Muscle of leg (tissue), 11 donors: ENCODE results near the gene ADAMTS2. TPM values are rescaled to one million over a fixed set of nuclear protein-coding genes. Genes with fewer than 3 reads are reported as not detected.

Source experiments
- DNase-seq: peaks from one replicate; pipeline ENCODE4 v3.0.0; 2013
- H3K27ac ChIP-seq: one replicate; pipeline ENCODE4 v1.5.1; 2013; ENCODE audit warnings: mild to moderate bottlenecking, low read length, control low read depth
- H3K27me3 ChIP-seq: one replicate; pipeline ENCODE4 v1.6.1; 2013; ENCODE audit warnings: low read length; ENCODE audit not compliant: control insufficient read depth, insufficient read depth
- H3K36me3 ChIP-seq: one replicate; pipeline ENCODE4 v1.6.1; 2013; ENCODE audit warnings: low read length; ENCODE audit not compliant: control insufficient read depth, insufficient read depth
- H3K4me1 ChIP-seq: one replicate; pipeline ENCODE4 v1.6.1; 2013; ENCODE audit warnings: low read length; ENCODE audit not compliant: control insufficient read depth, insufficient read depth
- H3K4me3 ChIP-seq: one replicate; pipeline ENCODE4 v1.5.1; 2013; ENCODE audit warnings: low read length, control low read depth
- H3K9me3 ChIP-seq: replicated peaks from 2 replicates; pipeline ENCODE4 v1.6.1; 2013; ENCODE audit warnings: low read depth, low read length; ENCODE audit not compliant: control insufficient read depth
- WGBS: methylation state at CpG from one replicate; pipeline ENCODE4 v1.1.5; 2013; ENCODE audit warnings: missing lambda C conversion rate; ENCODE audit not compliant: insufficient coverage; 5-methylcytosine and 5-hydroxymethylcytosine counted together
- polyA plus RNA-seq, 8 donors: library from polyadenylated mRNA; unstranded; fragments of 120-200 nt; gene quantifications; one replicate each; pipeline versions ENCODE4 v1.2.1 to v1.2.3, GENCODE V29; 2013; ENCODE audit warnings: inconsistent platforms in 1 of 8, low replicate concordance in 1 of 8; ENCODE audit not compliant: insufficient read length in 8 of 8, insufficient read depth in 1 of 8
- total RNA-seq: library from RNA; stranded (reverse); fragments of 120-200 nt; gene quantifications from one replicate; pipeline ENCODE4 v1.2.4, GENCODE V29; 2013

Gene ADAMTS2
- total and polyA plus RNA-seq, 9 donors, result 21.3 to 46.3 (median 34.2) TPM

DNA sequence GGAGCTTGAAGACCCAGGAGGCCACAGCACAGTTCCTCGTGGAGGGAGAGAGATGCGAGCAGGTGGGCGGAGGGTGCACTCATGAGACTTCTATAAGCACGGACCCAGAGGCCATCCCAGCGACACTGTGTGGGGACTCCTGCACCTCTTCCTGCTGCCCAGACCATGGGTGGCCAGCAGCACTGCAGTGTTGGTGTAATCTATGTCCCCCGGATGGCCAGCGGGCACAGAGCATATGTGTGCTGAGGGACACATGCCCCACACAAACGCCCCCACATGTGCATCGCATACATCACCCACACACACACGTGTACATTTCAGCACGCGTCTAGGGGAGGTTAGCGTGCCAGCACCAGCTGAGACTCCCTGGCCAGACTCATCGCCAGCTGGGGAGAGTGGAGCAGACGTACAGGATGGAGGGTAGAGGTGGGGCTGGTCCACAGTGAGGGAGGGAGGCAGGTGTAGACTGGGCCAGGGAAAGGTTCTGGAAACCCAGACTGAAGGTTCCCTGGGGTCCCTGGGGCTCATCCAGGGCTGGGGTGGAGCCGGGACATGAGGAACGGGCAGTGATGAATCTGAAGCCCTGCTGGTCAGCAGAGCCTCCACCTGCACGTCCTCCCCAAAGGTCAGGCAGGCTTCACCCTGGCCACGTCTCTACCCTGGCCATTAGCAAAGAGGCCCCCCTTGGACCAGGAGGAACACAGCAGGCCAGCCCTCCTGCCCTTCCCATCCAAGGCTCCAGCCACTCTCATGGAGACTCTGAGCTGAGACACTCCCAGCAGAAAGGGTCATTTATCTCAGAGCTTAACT is 27.6 kb downstream of the ADAMTS2 start:
- H3K4me1 ChIP-seq, result peaks cover 68% of the 10 kb centered on the region
- H3K27ac ChIP-seq, result peak overlapping the region; percentile 49
- no peak for DNase-seq
- 45% methylated on average over 13 of the region's 19 CpGs for WGBS
- H3K4me3 ChIP-seq, result no peak overlapping the region
- H3K36me3 ChIP-seq, result no peaks in the 10 kb centered on the region
- peaks cover 2% of the 10 kb centered on the region for H3K27me3 ChIP-seq
- peaks cover 4% of the 10 kb centered on the region for H3K9me3 ChIP-seq

GRCh38 chr5:179316982-179317381 is 28.3 kb downstream of the ADAMTS2 start:
- Histone ChIP-seq H3K4me3 (no peak overlapping the region), H3K27me3 (peaks cover 2% of the 10 kb centered on the region), H3K9me3 (peaks cover 7% of the 10 kb centered on the region), H3K27ac (peak overlapping the region; percentile 49), H3K4me1 (peaks cover 61% of the 10 kb centered on the region), H3K36me3 (no peaks in the 10 kb centered on the region)
- 9% methylated on average over 4 of the region's 6 CpGs for WGBS
- DNase-seq, result peak; percentile 79

DNA sequence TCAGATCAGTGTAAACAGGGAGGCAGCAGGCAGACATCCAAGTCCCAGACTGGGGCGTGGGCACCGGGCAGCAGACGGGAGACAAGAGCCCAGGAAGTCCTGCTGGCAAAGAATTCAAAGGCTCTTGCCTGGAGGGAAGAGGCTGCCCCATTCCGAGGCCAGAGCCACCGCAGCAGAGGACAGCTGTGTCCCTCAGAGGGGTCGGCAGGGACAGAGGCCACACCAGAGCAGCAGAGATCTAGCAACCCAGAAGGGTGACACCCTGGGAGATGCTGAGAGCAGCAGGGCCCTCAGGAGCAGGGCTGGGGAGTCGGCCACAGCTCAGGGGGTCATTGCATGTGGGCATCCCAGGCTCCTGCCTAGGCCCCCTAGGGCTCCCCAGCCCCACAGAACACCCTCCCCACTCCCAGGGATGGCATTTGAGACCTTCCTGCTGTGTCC is 29.1 kb downstream of the ADAMTS2 start:
- Histone ChIP-seq H3K4me1 (peaks cover 62% of the 10 kb centered on the region), H3K9me3 (peaks cover 7% of the 10 kb centered on the region), H3K27ac (peak overlapping the region; percentile 49), H3K4me3 (no peak overlapping the region), H3K36me3 (no peaks in the 10 kb centered on the region), H3K27me3 (peaks cover 2% of the 10 kb centered on the region)
- no peak for DNase-seq
- WGBS, result 60% methylated on average over 7 of the region's 7 CpGs

GRCh38 chr5:179315356-179315890 is 29.8 kb downstream of the ADAMTS2 start:
- Histone ChIP-seq H3K4me1 (peaks cover 66% of the 10 kb centered on the region), H3K27me3 (peaks cover 2% of the 10 kb centered on the region), H3K27ac (peak overlapping the region; percentile 65), H3K9me3 (peaks cover 7% of the 10 kb centered on the region), H3K36me3 (no peaks in the 10 kb centered on the region), H3K4me3 (no peak overlapping the region)
- WGBS, result 71% methylated on average over 13 of the region's 16 CpGs
- no peak for DNase-seq

GRCh38 chr5:179314606-179315355 is 30.5 kb downstream of the ADAMTS2 start:
- Histone ChIP-seq H3K9me3 (peaks cover 7% of the 10 kb centered on the region), H3K4me3 (no peak overlapping the region), H3K4me1 (peaks cover 63% of the 10 kb centered on the region), H3K27ac (peak overlapping the region; percentile 93), H3K36me3 (no peaks in the 10 kb centered on the region), H3K27me3 (peaks cover 2% of the 10 kb centered on the region)
- 41% methylated on average over 11 of the region's 12 CpGs for WGBS
- DNase-seq, result peak; percentile 59

- peak; percentile 97 for DNase-seq
- Histone ChIP-seq H3K27me3 (peaks cover 2% of the 10 kb centered on the region), H3K36me3 (no peaks in the 10 kb centered on the region), H3K4me3 (no peak overlapping the region), H3K9me3 (peaks cover 7% of the 10 kb centered on the region), H3K4me1 (peaks cover 57% of the 10 kb centered on the region), H3K27ac (peak overlapping the region; percentile 93)
- 30% methylated on average over 16 of the region's 31 CpGs for WGBS
Observed at GRCh38 chr5:179313849-179314521, 31.3 kb downstream of the ADAMTS2 start.

DNA sequence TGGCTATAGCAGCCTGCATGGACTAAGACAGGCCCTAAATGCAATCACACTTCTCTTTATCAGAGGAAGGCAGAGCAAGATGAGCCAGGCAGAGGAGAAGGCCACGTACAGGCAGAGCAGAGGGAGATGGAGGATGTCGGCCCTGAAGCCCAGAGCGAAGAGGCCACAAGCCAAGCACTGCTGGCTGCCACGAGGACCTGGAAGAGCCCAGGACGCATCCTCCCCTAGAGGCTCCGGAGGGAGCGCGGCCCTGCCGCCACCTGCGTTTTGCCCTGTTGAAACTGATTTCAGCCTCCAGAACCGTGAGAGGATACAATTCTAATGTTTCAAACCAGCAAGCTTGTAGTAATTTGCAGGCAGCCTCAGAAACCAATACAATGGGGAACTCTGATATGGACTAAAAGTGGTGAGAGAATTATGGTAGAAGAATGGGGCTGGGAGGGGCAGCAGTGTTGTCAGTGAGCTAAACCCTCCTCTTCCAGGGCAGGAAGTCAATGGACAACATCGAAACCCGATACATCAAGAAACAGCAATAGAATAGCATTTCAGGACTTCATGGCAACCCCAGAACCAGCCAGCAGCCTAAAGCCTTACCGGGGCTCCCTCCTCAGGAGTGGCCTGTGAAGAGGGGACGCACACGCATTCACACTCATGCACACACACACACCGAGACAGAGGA is 32.6 kb downstream of the ADAMTS2 start:
- Histone ChIP-seq H3K27me3 (peaks cover 2% of the 10 kb centered on the region), H3K4me1 (peaks cover 49% of the 10 kb centered on the region), H3K36me3 (no peaks in the 10 kb centered on the region), H3K4me3 (no peak overlapping the region), H3K9me3 (peaks cover 7% of the 10 kb centered on the region), H3K27ac (no peak overlapping the region)
- WGBS, result 95% methylated on average over 9 of the region's 17 CpGs
- no peak for DNase-seq

DNA sequence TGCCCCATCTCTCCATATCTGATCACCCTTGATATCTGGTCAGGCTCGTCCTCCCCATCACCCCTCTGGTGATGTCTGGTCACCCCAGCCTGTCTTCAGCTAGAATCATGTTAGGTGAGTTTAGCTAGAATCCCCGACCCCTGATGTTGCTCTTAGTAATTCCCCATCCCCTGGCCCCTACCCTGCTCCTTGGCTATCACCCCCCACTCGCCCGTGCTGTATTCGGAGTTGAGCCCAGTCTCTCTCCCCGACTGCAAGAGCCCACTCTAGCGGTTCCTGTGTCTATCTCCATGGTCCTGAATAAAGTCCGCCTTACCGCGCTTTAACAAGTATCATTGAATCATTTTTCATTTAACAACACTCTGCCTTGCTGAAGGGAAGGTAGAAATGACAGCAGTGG is 33.7 kb downstream of the ADAMTS2 start:
- no peak for DNase-seq
- WGBS, result 97% methylated on average over 5 of the region's 10 CpGs
- no peak overlapping the region for H3K4me3 ChIP-seq
- no peak overlapping the region for H3K27ac ChIP-seq
- peaks cover 40% of the 10 kb centered on the region for H3K4me1 ChIP-seq
- peaks cover 7% of the 10 kb centered on the region for H3K9me3 ChIP-seq
- H3K27me3 ChIP-seq, result peaks cover 2% of the 10 kb centered on the region
- H3K36me3 ChIP-seq, result no peaks in the 10 kb centered on the region

GRCh38 chr5:179311091-179311470 is 34.2 kb downstream of the ADAMTS2 start:
- Histone ChIP-seq H3K27me3 (no peaks in the 10 kb centered on the region), H3K4me3 (no peak overlapping the region), H3K9me3 (peaks cover 5% of the 10 kb centered on the region), H3K4me1 (peaks cover 37% of the 10 kb centered on the region), H3K36me3 (no peaks in the 10 kb centered on the region), H3K27ac (no peak overlapping the region)
- 60% methylated on average over 6 of the region's 8 CpGs for WGBS
- DNase-seq, result no peak
